MCF 10A (cell line): ENCODE measurements around the gene CYP4B1. TPM values are rescaled to one million over a fixed set of nuclear protein-coding genes. Genes with fewer than 3 reads are reported as not detected.

Experiments used
- BruUV-seq: library from RNA; stranded (reverse); fragments of 400-500 nt; replicated peaks from 2 replicates; lab custom pipeline; 2021; lab: Mats Ljungman, UMichigan
- CTCF ChIA-PET: fragments of 300-600 bp; sonication (Branson Sonifier 250); formaldehyde crosslinking; extraction: SDS; loops from one replicate; lab custom pipeline; 2021; ENCODE audit warnings: antibody characterized with exemption, inconsistent platforms; lab: Yijun Ruan, JAX
- POLR2A ChIA-PET: fragments of 300-600, 350-650 bp; sonication (Branson Sonifier 250); formaldehyde crosslinking; extraction: SDS; loops from one replicate; lab custom pipeline; 2020; ENCODE audit warnings: antibody characterized with exemption, inconsistent platforms; lab: Yijun Ruan, JAX
- DNase-seq: peaks from one replicate; pipeline ENCODE4 v3.0.0-alpha.2; 2018; ENCODE audit not compliant: unreplicated experiment
- H3K27ac Mint-ChIP-seq: one replicate; pipeline ENCODE4 v1.8.0; 2022; ENCODE audit warnings: mild to moderate bottlenecking, low read depth, mixed read lengths; ENCODE audit not compliant: unreplicated experiment
- H3K27me3 Mint-ChIP-seq: one replicate; pipeline ENCODE4 v1.8.0; 2022; ENCODE audit warnings: mixed read lengths; ENCODE audit not compliant: insufficient read depth, unreplicated experiment
- H3K36me3 Mint-ChIP-seq: one replicate; pipeline ENCODE4 v1.8.0; 2022; ENCODE audit warnings: mild to moderate bottlenecking, moderate library complexity, mixed read lengths; ENCODE audit not compliant: insufficient read depth, unreplicated experiment
- H3K4me1 Mint-ChIP-seq: one replicate; pipeline ENCODE4 v1.8.0; 2022; ENCODE audit warnings: mixed read lengths; ENCODE audit not compliant: insufficient read depth, unreplicated experiment
- H3K4me3 Mint-ChIP-seq: one replicate; pipeline ENCODE4 v1.8.0; 2022; ENCODE audit warnings: mild to moderate bottlenecking, moderate library complexity, mixed read lengths; ENCODE audit not compliant: unreplicated experiment
- H3K9me3 Mint-ChIP-seq: one replicate; pipeline ENCODE4 v1.8.0; 2022; ENCODE audit warnings: mixed read lengths; ENCODE audit not compliant: unreplicated experiment
- intact Hi-C: fragments of 100-400 bp; cut with micrococcal nuclease; formaldehyde crosslinking; loops from 2 replicates; pipeline ENCODE4 v1.14.1; 2022
- total RNA-seq: library from RNA; stranded (reverse); gene quantifications from 2 replicates; pipeline ENCODE4 v1.2.3, GENCODE V29; 2022
- TF ChIP-seq, protein P1 (sequence below): fragments of 200-600 bp; IDR thresholded peaks from one replicate; pipeline ENCODE4 v1.8.0; 2022; ENCODE audit warnings: antibody characterized with exemption, mild to moderate bottlenecking; ENCODE audit not compliant: unreplicated experiment

Gene CYP4B1
- total RNA-seq, 1 experiment from 2014 or later = 10.1 TPM

- ChIA-PET CTCF (interaction anchor here (0.7 to 2.5 kb wide), 9 partner anchors 10 to 417 kb away, joined by 3 to 20 read pairs (median 4); no protein-coding TSS in a partner anchor), POLR2A (interaction anchor here (0.7 to 2.2 kb wide), 13 partner anchors 9 to 566 kb away, joined by 3 to 20 read pairs (median 4); partner anchors contain the start of gene CYP4B1)
- Mint-ChIP-seq H3K9me3 (peaks cover 7% of the 10 kb centered on the region), H3K27ac (peak overlapping the region; percentile 17), H3K27me3 (no peaks in the 10 kb centered on the region), H3K4me3 (no peak overlapping the region), H3K36me3 (peaks cover under 1% of the 10 kb centered on the region), H3K4me1 (peaks cover 63% of the 10 kb centered on the region)
- TF ChIP-seq, protein P1, sequence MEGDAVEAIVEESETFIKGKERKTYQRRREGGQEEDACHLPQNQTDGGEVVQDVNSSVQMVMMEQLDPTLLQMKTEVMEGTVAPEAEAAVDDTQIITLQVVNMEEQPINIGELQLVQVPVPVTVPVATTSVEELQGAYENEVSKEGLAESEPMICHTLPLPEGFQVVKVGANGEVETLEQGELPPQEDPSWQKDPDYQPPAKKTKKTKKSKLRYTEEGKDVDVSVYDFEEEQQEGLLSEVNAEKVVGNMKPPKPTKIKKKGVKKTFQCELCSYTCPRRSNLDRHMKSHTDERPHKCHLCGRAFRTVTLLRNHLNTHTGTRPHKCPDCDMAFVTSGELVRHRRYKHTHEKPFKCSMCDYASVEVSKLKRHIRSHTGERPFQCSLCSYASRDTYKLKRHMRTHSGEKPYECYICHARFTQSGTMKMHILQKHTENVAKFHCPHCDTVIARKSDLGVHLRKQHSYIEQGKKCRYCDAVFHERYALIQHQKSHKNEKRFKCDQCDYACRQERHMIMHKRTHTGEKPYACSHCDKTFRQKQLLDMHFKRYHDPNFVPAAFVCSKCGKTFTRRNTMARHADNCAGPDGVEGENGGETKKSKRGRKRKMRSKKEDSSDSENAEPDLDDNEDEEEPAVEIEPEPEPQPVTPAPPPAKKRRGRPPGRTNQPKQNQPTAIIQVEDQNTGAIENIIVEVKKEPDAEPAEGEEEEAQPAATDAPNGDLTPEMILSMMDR = no peak
- intact Hi-C loops = no loop called here
- DNase-seq = no peak
- BruUV-seq = no TSS peak
These were observed 40.8 kb upstream of the CYP4B1 start for GRCh38 chr1:46757956-46758528.

- no peak overlapping the region for H3K27ac Mint-ChIP-seq
These were observed 38.2 kb upstream of the CYP4B1 start for GRCh38 chr1:46760558-46761166.

GRCh38 chr1:46761740-46762139 lies 37.1 kb upstream of the CYP4B1 start:
- no peaks in the 10 kb centered on the region for H3K27me3 Mint-ChIP-seq
- H3K27ac Mint-ChIP-seq = no peak overlapping the region
- H3K4me1 Mint-ChIP-seq = peaks cover 37% of the 10 kb centered on the region
- TF ChIP-seq, protein P1 = no peak
- BruUV-seq = no TSS peak
- H3K9me3 Mint-ChIP-seq = peaks cover 7% of the 10 kb centered on the region
- intact Hi-C loops = no loop called here
- no peak overlapping the region for H3K4me3 Mint-ChIP-seq
- POLR2A ChIA-PET = interaction anchor here (0.5 to 1.4 kb wide), 2 partner anchors 12 to 61 kb away, joined by 4 read pairs; no protein-coding TSS in a partner anchor
- no peak for DNase-seq
- CTCF ChIA-PET = no interaction called here
- peaks cover 6% of the 10 kb centered on the region for H3K36me3 Mint-ChIP-seq

More at GRCh38 chr1:46760558-46761166, 38.2 kb upstream of the CYP4B1 start:
- Mint-ChIP-seq H3K36me3 (peaks cover 6% of the 10 kb centered on the region), H3K4me1 (peaks cover 48% of the 10 kb centered on the region), H3K4me3 (no peak overlapping the region), H3K27me3 (no peaks in the 10 kb centered on the region), H3K9me3 (peaks cover 7% of the 10 kb centered on the region)
- intact Hi-C loops = no loop called here
- CTCF ChIA-PET = interaction anchor here (1.1 to 2.1 kb wide), 2 partner anchors 11 to 13 kb away, joined by 6 to 7 read pairs; no protein-coding TSS in a partner anchor
- TF ChIP-seq, protein P1 = no peak
- POLR2A ChIA-PET = interaction anchor here (1.0 to 1.4 kb wide), 2 partner anchors 9 to 11 kb away, joined by 4 read pairs; no protein-coding TSS in a partner anchor
- BruUV-seq = no TSS peak
- DNase-seq = no peak

GRCh38 chr1:46764402-46764801 lies 34.4 kb upstream of the CYP4B1 start:
- ChIA-PET CTCF (interaction anchor here (1.0 to 2.5 kb wide), 2 partner anchors 15 to 17 kb away, joined by 4 to 15 read pairs; no protein-coding TSS in a partner anchor), POLR2A (interaction anchor here (1.3 to 1.5 kb wide), 4 partner anchors 12 to 20 kb away, joined by 4 to 5 read pairs (median 4); no protein-coding TSS in a partner anchor)
- Mint-ChIP-seq H3K27ac (no peak overlapping the region), H3K4me1 (peaks cover 18% of the 10 kb centered on the region), H3K36me3 (peaks cover 14% of the 10 kb centered on the region), H3K9me3 (peaks cover 14% of the 10 kb centered on the region), H3K27me3 (no peaks in the 10 kb centered on the region), H3K4me3 (no peak overlapping the region)
- intact Hi-C loops = no loop called here
- BruUV-seq = no TSS peak
- TF ChIP-seq, protein P1 = no peak
- no peak for DNase-seq
